SU-DHL-6 (cell line): ENCODE measurements around the gene CRY2.

ENCODE experiments used
- CTCF ChIP-seq: fragments of 200-600 bp; sonication (generic); IDR thresholded peaks from one replicate; pipeline ENCODE4 v1.5.1; 2017; ENCODE audit warnings: antibody characterized with exemption, mild to moderate bottlenecking, low read length, moderate library complexity; ENCODE audit not compliant: insufficient read depth, poor library complexity, severe bottlenecking
- EZH2phosphoT487 ChIP-seq: fragments of 200-600 bp; sonication (generic), shearing (Covaris generic); conservative IDR thresholded peaks from 2 replicates; pipeline ENCODE4 v1.6.1; 2018; ENCODE audit warnings: mild to moderate bottlenecking, antibody characterized with exemption, low read length, moderate library complexity, mixed read lengths

GRCh38 chr11:45804761-45805304, 42.4 kb upstream of the CRY2 start, which contains the start of gene SLC35C1:
- no peak for TF ChIP-seq CTCF
- TF ChIP-seq EZH2phosphoT487: no peak
